AG09319 (cell line): ENCODE results near the gene NECAB2.

Experiments used
- DNase-seq: peaks from one replicate; pipeline ENCODE4 v3.0.0-alpha.2; 2010; ENCODE audit warnings: low read depth; ENCODE audit errors: extremely low read depth
- TF ChIP-seq, protein P1 (sequence below): IDR thresholded peaks from 2 replicates; pipeline ENCODE4 v1.5.1; 2011; ENCODE audit warnings: low read depth, mild to moderate bottlenecking, inconsistent platforms, low read length, moderate library complexity

Gene NECAB2

DNA sequence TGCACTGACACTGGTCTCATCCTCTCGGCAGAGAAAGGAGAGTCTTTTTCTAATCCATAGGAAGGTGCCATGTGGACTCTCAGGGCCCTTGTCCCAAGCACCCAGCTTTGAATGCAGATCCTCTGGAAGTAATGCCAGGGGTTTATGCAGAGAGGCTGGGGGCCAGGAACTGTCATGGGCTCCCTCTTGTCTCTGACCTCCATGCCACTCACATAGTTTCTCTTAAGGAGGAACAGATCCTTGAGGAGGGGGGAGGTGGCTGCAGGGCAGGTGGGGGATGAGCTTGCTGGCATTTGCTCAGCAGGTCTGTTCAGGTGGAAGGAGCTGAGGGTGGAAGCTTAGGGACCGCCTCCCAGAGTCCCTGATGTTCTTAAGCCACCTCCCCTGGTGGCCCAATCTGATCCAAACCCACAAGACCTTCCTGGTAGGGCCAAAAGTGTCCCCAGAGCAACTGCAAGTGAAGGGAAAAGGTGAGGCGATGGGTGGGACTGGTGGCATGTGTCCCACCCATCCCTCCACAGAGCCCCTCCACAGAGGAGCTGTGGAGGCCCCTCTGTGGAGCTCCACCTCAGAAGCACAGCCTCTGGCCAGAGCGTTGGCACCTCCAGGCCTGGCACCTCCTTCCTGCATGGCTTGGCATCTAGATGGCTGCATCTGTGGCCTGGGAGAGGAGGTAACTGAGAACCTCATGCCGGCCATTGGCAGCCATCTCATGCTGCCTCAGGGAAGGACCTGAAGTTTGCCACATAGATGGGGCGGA, 9.2 kb downstream of the NECAB2 start:
- TF ChIP-seq, protein P1, sequence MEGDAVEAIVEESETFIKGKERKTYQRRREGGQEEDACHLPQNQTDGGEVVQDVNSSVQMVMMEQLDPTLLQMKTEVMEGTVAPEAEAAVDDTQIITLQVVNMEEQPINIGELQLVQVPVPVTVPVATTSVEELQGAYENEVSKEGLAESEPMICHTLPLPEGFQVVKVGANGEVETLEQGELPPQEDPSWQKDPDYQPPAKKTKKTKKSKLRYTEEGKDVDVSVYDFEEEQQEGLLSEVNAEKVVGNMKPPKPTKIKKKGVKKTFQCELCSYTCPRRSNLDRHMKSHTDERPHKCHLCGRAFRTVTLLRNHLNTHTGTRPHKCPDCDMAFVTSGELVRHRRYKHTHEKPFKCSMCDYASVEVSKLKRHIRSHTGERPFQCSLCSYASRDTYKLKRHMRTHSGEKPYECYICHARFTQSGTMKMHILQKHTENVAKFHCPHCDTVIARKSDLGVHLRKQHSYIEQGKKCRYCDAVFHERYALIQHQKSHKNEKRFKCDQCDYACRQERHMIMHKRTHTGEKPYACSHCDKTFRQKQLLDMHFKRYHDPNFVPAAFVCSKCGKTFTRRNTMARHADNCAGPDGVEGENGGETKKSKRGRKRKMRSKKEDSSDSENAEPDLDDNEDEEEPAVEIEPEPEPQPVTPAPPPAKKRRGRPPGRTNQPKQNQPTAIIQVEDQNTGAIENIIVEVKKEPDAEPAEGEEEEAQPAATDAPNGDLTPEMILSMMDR, result no peak
- DNase-seq, result no peak

DNA sequence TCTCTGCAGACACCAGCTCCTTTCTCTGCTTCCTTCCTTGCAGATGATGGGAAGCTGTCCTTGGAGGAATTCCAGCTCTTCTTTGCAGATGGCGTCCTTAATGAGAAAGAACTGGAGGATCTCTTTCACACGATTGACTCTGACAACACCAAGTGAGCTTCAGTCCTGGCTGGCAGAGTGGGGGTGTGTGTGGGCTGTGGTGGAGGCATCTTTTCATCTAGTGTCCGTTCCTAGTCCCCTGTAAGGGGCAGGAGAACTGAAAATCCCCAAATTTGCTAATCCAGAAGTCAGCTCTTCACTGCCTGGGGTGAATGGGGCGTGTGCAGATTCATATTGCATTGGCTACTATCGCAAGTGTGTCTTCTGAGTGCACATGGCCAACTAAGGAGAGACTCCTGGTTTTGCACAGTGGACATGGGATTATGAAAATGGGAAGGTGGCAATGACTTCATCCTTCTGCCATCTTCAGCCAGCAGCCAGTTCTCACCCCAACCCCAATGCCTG, 10.4 kb downstream of the NECAB2 start:
- TF ChIP-seq, protein P1, result no peak
- no peak for DNase-seq

DNA sequence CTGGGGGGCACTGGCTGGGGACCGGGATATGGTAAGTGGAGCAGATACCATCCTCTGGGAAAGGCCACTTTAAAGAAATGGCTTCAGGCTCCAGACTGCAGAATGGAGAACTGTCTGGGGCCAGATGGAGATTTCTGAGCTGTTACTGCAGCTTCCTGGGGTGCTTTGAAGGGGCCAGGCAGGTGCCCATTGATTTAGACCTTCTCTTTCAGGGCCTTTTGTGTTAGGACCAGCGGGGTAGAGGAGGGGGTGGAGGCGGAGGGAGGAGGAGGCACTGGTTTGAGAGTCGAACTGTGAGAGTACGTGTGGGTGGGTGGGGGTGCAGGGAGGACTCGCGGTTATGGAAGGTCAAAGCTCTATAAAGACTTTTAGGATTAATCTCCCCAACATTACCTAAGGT, 11.4 kb downstream of the NECAB2 start:
- TF ChIP-seq, protein P1, result no peak
- no peak for DNase-seq

DNA sequence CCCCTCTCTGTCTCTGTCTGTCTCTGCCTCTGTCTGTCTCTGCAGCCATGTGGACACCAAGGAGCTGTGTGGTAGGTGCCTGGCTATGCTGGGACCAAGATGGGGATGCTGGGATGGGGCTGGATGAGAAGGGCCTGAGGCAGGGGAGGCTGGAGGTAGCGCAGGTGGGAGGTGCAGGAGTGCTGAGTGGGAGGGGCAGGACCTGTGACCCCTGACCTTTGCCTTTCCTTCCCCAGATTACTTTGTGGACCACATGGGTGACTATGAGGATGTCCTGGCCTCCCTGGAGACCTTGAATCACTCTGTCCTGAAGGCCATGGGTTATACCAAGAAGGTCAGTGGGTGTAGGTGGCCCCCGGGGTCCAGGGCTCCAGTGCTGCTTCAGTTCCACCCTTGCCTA, 12.8 kb downstream of the NECAB2 start:
- TF ChIP-seq, protein P1, result no peak
- DNase-seq, result no peak

DNA sequence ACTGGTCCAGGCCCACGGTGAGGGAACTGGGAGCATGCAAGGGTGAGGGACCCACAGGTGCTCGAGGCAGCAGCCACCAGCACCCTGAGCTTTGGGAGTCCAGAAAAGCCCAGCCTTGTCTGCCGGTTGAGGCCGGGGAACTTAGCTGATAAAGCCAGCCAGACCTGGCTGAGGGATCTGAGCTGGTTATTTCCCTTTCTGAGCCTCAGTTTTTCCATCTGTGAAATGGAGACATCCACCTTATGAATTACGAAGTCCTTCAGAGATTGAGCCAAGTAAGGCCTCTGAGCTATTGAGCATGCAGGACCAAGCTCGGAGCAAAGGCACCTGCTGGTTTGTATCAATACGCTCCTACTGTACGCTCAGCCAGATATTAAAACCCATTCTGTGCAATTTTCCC, 13.8 kb downstream of the NECAB2 start:
- TF ChIP-seq, protein P1, result no peak
- no peak for DNase-seq

DNA sequence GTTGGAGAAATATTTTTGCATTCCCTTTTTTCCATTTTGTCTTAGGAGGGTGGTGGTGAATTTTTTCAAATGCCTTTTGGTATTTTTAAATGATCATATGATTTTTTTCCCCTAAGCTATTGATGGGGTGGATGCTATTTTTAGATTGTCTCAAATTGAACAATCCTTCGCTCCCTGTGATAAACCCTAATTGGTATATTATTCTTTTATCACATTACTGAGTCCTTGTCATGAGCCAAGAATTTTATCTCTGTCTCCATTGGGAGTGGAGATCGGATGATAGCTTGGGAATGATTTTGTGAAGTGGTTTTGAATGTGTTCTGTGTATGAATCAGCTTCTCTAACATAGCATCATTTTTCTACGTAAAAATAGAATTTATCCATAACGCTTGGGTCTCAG, 15.4 kb downstream of the NECAB2 start:
- TF ChIP-seq, protein P1, result no peak
- DNase-seq, result no peak

DNA sequence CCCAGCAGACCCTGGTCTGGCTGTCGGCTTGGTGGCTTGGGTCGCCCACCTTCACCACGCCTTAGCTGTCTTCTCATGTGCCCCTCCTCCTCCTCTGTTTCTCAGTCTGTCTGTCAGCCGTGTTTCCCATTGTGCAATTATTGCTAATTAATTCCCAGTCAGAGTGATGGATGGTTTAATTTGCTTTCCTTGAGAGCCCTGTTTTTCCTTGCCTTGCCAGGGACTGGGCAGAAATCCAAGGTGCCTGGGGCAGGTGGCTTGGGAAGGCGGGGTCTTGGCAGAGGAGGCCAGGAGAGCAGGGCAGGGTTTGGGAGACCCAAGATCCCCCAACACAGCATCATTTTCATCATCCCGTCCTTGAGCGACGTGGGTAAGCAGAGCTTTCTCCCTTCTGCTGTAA, 21.3 kb downstream of the NECAB2 start:
- no peak for DNase-seq
- TF ChIP-seq, protein P1, result no peak
